Gastrocnemius medialis (tissue), 4 donors: ENCODE data around the gene UGP2. TPM values are rescaled to one million over a fixed set of nuclear protein-coding genes. Genes with fewer than 3 reads are reported as not detected.
"Not testable (repeated sequence)": the region's sequence is repeated elsewhere in the genome, so short reads cannot be mapped to it uniquely, and the experiment has no call there.

ENCODE experiments used
- ATAC-seq, 2 donors: fragments of 150-250 bp; one replicate each; pipeline ENCODE4 v1.9.1; 2016
- DNase-seq, 2 donors: peaks; one replicate each; pipeline ENCODE4 v3.0.0-alpha.2; 2019
- H3K27ac ChIP-seq, 4 donors: fragments of 200-600 bp; sonication (generic); 1 replicate in 1 of 4; 2 replicates in 3 of 4; pipeline ENCODE4 v1.5.1; 2016 to 2018; ENCODE audit warnings: mild to moderate bottlenecking in 2 of 4, moderate library complexity in 1 of 4
- H3K27me3 ChIP-seq, 3 donors: fragments of 200-600 bp; sonication (generic) in 2 of 3; 1 replicate in 1 of 3; 2 replicates in 2 of 3; pipeline versions ENCODE4 v1.5.1 to v1.6.0; 2016 to 2019; ENCODE audit warnings: mild to moderate bottlenecking in 1 of 3, moderate library complexity in 1 of 3
- H3K36me3 ChIP-seq, 2 donors: fragments of 200-600 bp; sonication (generic) in 1 of 2; one replicate each; pipeline ENCODE4 v1.5.1; 2017 to 2018
- H3K4me1 ChIP-seq, 2 donors: fragments of 200-600 bp; sonication (generic) in 1 of 2; one replicate each; pipeline ENCODE4 v1.5.1; 2016 to 2017; ENCODE audit warnings: mild to moderate bottlenecking in 2 of 2
- H3K4me3 ChIP-seq, 4 donors: fragments of 200-600 bp; sonication (generic) in 3 of 4; 1 replicate in 1 of 4; 2 replicates in 3 of 4; pipeline ENCODE4 v1.5.1; 2016 to 2019; ENCODE audit warnings: mild to moderate bottlenecking in 2 of 4
- H3K9me3 ChIP-seq, 3 donors: fragments of 200-600 bp; sonication (generic) in 2 of 3; 1 replicate in 1 of 3; 2 replicates in 2 of 3; pipeline ENCODE4 v1.5.1; 2016 to 2019
- POLR2A ChIP-seq, 2 donors: fragments of 450-650 bp; IDR thresholded peaks; one replicate each; pipeline ENCODE4 v1.6.1; 2017; ENCODE audit warnings: antibody characterized with exemption in 2 of 2, mild to moderate bottlenecking in 2 of 2, moderate library complexity in 2 of 2
- in situ Hi-C, 4 donors: fragments of 200-750 bp; cut with MboI; loops; one replicate each; pipeline versions ENCODE4 v1.15.0 to v1.8.0; 2017; ENCODE audit warnings: low sequenced_read_pairs in 4 of 4
- intact Hi-C: fragments of 100-400 bp; cut with DNase I; formaldehyde crosslinking; loops from one replicate; pipeline ENCODE4 v1.15.1; 2023; ENCODE audit warnings: low total_unique reads
- total RNA-seq, 4 donors: library from RNA; depleted of rRNA; stranded (reverse); fragments of >200 nt; gene quantifications; one replicate each; pipeline versions ENCODE4 v1.1.0 to v1.2.3, GENCODE V29; 2016
- TF ChIP-seq, protein P1 (sequence below), 5 experiments: fragments of 450-650 bp in 3 of 5; fragments of 200-600 bp in 2 of 5; sonication (generic) in 2 of 5; IDR thresholded peaks in 4 of 5; conservative IDR thresholded peaks in 1 of 5; 1 replicate in 4 of 5; 2 replicates in 1 of 5; pipeline ENCODE4 v1.5.1; 2016 to 2019; ENCODE audit warnings: antibody characterized with exemption in 5 of 5, mild to moderate bottlenecking in 3 of 5, moderate library complexity in 3 of 5

The UGP2 gene
- total RNA-seq, 4 donors from 2014 or later = 398 to 784 (median 580) TPM

DNA sequence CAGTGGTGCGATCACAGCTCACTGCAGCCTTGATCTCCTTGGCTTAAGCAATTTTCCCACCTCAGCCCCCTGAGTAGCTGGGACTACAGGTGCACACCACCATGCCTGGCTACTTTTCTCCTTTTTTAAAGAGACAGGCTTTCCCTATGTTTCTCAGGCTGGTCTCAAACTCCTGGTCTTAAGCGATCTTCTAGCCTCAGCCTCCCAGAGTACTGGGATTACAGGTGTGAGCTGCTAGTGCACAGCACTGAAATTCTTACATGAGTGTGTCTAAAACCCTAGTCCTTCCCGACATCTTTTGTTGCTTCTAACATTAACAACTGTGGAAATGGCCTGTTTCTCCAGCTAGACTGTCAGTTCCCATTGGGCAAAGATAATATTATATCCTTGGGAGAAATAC lies 2.9 kb downstream of the UGP2 start:
- intact Hi-C loops (loop anchor here (5.0 to 10.0 kb wide), 5 partner anchors 132 to 1210 kb away; partner anchors contain the start of genes CEP68, PELI1 and VPS54), in situ Hi-C loops (no loop called here)
- peak overlapping the region; percentile 75 to 95 (median 92) for H3K4me3 ChIP-seq
- H3K9me3 ChIP-seq = no peaks in the 10 kb centered on the region
- no peaks in the 10 kb centered on the region for H3K36me3 ChIP-seq
- H3K4me1 ChIP-seq = peaks cover 56 to 60% of the 10 kb centered on the region in 2 donors
- ATAC-seq = no peak
- DNase-seq = no peak
- peak overlapping the region; percentile 94 to 99 (median 98) for H3K27ac ChIP-seq
- TF ChIP-seq, protein P1, sequence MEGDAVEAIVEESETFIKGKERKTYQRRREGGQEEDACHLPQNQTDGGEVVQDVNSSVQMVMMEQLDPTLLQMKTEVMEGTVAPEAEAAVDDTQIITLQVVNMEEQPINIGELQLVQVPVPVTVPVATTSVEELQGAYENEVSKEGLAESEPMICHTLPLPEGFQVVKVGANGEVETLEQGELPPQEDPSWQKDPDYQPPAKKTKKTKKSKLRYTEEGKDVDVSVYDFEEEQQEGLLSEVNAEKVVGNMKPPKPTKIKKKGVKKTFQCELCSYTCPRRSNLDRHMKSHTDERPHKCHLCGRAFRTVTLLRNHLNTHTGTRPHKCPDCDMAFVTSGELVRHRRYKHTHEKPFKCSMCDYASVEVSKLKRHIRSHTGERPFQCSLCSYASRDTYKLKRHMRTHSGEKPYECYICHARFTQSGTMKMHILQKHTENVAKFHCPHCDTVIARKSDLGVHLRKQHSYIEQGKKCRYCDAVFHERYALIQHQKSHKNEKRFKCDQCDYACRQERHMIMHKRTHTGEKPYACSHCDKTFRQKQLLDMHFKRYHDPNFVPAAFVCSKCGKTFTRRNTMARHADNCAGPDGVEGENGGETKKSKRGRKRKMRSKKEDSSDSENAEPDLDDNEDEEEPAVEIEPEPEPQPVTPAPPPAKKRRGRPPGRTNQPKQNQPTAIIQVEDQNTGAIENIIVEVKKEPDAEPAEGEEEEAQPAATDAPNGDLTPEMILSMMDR (IDR thresholded peaks at IDR 0.05 in 4 of 5, conservative IDR thresholded peaks at IDR 0.05 in 1 of 5) = no peak
- no peak for TF ChIP-seq POLR2A (IDR thresholded peaks at IDR 0.05)
- H3K27me3 ChIP-seq = no peaks in the 10 kb centered on the region

DNA sequence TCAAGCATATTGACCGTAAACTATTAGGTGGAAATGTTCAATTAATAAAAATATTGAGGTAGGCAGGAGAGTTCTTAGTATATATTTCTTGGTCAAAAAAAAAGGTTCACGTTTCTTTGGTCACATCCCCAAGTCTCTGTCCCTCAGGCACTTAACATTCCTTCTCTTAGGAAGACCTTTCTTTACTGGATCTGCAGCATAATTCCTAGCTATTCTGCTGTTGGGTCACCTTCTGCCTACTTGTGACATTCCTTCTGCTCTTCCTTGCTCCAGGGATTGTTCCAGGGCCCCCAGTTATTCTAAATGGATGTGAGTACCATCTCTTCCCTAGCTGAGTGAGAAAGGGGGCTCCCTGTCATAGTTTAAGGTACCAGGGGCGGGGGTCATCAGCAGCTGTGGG lies 4.2 kb downstream of the UGP2 start:
- no peaks in the 10 kb centered on the region for H3K9me3 ChIP-seq
- H3K27me3 ChIP-seq = no peaks in the 10 kb centered on the region
- intact Hi-C loops (loop anchor here (10.0 kb wide), 2 partner anchors 299 to 1209 kb away; partner anchors contain the start of genes CEP68 and PELI1), in situ Hi-C loops (no loop called here)
- no peak for DNase-seq
- peak overlapping the region; percentile 75 to 95 (median 92) for H3K4me3 ChIP-seq
- peaks cover 68% of the 10 kb centered on the region in 2 donors for H3K4me1 ChIP-seq
- no peaks in the 10 kb centered on the region for H3K36me3 ChIP-seq
- ATAC-seq = no peak
- peak overlapping the region; percentile 94 to 99 (median 98) for H3K27ac ChIP-seq
- no peak for TF ChIP-seq POLR2A (IDR thresholded peaks at IDR 0.05)
- TF ChIP-seq, protein P1 (IDR thresholded peaks at IDR 0.05 in 4 of 5, conservative IDR thresholded peaks at IDR 0.05 in 1 of 5) = no peak

DNA sequence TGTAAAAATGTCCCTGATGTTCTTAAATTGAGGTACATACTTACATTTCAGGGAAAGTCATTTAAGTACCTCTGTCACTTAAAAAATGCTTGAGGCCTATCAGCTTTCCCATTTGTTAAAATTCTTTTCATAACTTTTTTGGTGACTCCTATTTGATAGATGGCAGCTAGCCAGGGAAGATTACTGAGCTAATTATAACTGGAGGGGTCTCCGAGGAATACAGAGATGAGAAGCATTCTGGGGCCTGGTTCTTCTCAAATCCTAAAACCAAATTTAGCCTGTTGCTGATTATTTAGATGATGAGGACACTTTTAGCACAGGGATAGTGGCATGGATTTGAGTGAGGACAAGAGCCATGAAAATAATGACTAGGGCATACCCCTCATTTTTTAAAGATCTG lies 4.8 kb downstream of the UGP2 start:
- peaks cover 74 to 75% of the 10 kb centered on the region in 2 donors for H3K4me1 ChIP-seq
- H3K36me3 ChIP-seq = no peaks in the 10 kb centered on the region
- ATAC-seq = no peak
- no peaks in the 10 kb centered on the region for H3K9me3 ChIP-seq
- in situ Hi-C loops (no loop called here), intact Hi-C loops (loop anchor here (10.0 kb wide), 2 partner anchors 298 to 1208 kb away; partner anchors contain the start of genes CEP68 and PELI1)
- no peaks in the 10 kb centered on the region for H3K27me3 ChIP-seq
- DNase-seq = no peak
- H3K4me3 ChIP-seq = peak overlapping the region in 2 of 4 donors; percentile 94 to 95
- H3K27ac ChIP-seq = peak overlapping the region; percentile 94 to 99 (median 98)
- TF ChIP-seq POLR2A (IDR thresholded peaks at IDR 0.05) = no peak
- TF ChIP-seq, protein P1 (IDR thresholded peaks at IDR 0.05 in 4 of 5, conservative IDR thresholded peaks at IDR 0.05 in 1 of 5) = no peak

DNA sequence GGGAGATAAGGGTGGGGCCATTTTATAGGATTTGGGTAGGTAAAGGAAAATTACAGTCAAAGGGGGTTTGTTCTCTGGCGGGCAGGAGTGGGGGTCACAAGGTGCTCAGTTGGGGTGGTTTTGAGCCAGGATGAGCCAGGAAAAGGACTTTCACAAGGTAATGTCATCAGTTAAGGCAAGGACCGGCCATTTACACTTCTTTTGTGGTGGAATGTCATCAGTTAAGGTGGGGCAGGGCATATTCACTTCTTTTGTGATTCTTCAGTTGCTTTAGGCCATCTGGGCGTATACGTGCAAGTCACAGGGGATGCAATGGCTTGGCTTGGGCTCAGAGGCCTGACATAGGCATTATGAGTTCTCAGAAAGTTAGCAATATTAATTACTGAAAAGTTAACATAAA lies 5.9 kb downstream of the UGP2 start:
- ATAC-seq = not testable (repeated sequence)

DNA sequence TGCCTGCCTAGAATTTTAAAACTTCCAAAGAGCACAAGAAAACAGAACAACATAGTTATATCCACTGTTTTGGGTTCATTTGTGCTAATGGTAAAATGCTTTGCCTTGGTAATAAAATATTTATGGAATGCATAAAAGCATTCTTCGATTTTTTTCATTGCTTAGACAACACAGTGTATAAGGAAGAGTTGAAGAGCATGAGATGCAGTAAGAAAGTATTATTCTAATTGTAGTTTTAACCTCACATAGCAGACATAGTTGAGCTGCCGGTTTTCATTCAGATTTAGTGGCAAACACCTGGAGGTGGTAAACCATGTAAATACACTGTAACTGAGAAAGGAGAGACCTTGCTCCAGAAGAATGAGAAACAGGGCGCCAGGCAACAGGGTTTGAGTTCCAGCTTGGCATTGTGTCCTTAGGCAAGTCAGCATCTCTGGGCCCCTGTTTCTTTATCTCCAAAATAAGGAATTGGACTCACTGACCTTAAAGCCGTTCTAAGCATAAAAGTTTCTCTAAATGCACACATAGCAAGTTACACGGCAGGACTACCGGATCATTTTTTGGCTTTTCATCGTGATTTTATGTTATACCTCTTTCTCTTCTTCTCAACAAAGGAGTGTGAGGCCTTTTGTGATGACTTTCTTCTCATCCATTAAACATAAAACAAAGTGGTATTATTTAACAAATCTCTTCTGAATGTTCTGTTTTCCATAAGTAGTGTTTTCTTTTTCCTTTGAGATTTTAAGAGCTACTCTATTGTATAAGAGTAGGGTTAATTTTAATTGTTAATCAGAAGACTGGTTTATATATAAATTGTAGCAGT lies 7.9 kb downstream of the UGP2 start:
- intact Hi-C loops = loop anchor here (10.0 kb wide), 2 partner anchors 295 to 1205 kb away; partner anchors contain the start of genes CEP68 and PELI1
- Histone ChIP-seq H3K4me3 (peak overlapping the region in 3 of 4 donors; percentile 15 to 21 (median 18)), H3K4me1 (peaks cover 94% of the 10 kb centered on the region in 2 donors), H3K27ac (peak overlapping the region; percentile 77 to 98 (median 96)), H3K27me3 (no peaks in the 10 kb centered on the region), H3K9me3 (no peaks in the 10 kb centered on the region), H3K36me3 (no peaks in the 10 kb centered on the region)
- ATAC-seq = no peak
- in situ Hi-C loops = loop anchor here in 2 of 4 donors (10.0 to 25.0 kb wide), 2 partner anchors 155 to 162 kb away; no protein-coding TSS in a partner anchor
- DNase-seq = no peak
- TF ChIP-seq, protein P1 (IDR thresholded peaks at IDR 0.05 in 4 of 5, conservative IDR thresholded peaks at IDR 0.05 in 1 of 5) = no peak
- no peak for TF ChIP-seq POLR2A (IDR thresholded peaks at IDR 0.05)

More for the DNA sequence above, 5.9 kb downstream of the UGP2 start:
- in situ Hi-C loops, H3K4me3 ChIP-seq, H3K36me3 ChIP-seq, H3K9me3 ChIP-seq, DNase-seq, H3K27me3 ChIP-seq: not testable (repeated sequence)
- intact Hi-C loops = loop anchor here (10.0 kb wide), 2 partner anchors 297 to 1207 kb away; partner anchors contain the start of genes CEP68 and PELI1
- Histone ChIP-seq H3K27ac (peak overlapping the region; percentile 77 to 98 (median 96)), H3K4me1 (peaks cover 84 to 85% of the 10 kb centered on the region in 2 donors)
